ENCODE measurements around the gene MAGI2. TPM values are rescaled to one million over a fixed set of nuclear protein-coding genes. Genes with fewer than 3 reads are reported as not detected.

The MAGI2 gene
- total RNA-seq, 2 donors from 2014 or later: 10.3 to 19.2 TPM

GRCh38 chr7:78073609-78074382 is 1379.7 kb downstream of the MAGI2 start:
- no peaks in the 10 kb centered on the region for H3K9me3 Mint-ChIP-seq
- H3K4me1 Mint-ChIP-seq: peaks cover 45% of the 10 kb centered on the region
- Histone ChIP-seq H3K9me3 (ENCODE audit: control insufficient read depth, low read length) (no peaks in the 10 kb centered on the region), H3K4me3 (ENCODE audit: low read length) (no peak overlapping the region), H3K27ac (ENCODE audit: low read depth, low read length) (peak overlapping the region; percentile 51), H3K9ac (ENCODE audit: extremely low read depth, low read length, poor library complexity, severe bottlenecking) (peak overlapping the region; percentile 59), H3K27me3 (ENCODE audit: control insufficient read depth, insufficient read depth, low read length, poor library complexity, severe bottlenecking) (no peaks in the 10 kb centered on the region), H3K36me3 (ENCODE audit: control insufficient read depth, insufficient read depth, low read length) (no peaks in the 10 kb centered on the region), H3K4me1 (ENCODE audit: control insufficient read depth, insufficient read depth, low read length) (peaks cover 22% of the 10 kb centered on the region)
- H3K27ac Mint-ChIP-seq: peak overlapping the region; percentile 96
- H3K36me3 Mint-ChIP-seq (ENCODE audit: low read depth): no peaks in the 10 kb centered on the region
- H3K4me3 Mint-ChIP-seq: peak overlapping the region; percentile 39
- H3K27me3 Mint-ChIP-seq (ENCODE audit: insufficient read depth): no peaks in the 10 kb centered on the region
- TF ChIP-seq CTCF (conservative IDR thresholded peaks at IDR 0.05): no peak
- peak; percentile 84 for DNase-seq
- WGBS, 2 experiments (ENCODE audit: insufficient coverage in 1 of 2, insufficient read length in 1 of 2): 5 to 8% methylated on average over 5 to 9 of the region's 9 CpGs

GRCh38 chr7:78072201-78072590 is 1381.3 kb downstream of the MAGI2 start:
- Histone ChIP-seq H3K9ac (ENCODE audit: extremely low read depth, low read length, poor library complexity, severe bottlenecking) (no peak overlapping the region), H3K27ac (ENCODE audit: low read depth, low read length) (no peak overlapping the region), H3K27me3 (ENCODE audit: control insufficient read depth, insufficient read depth, low read length, poor library complexity, severe bottlenecking) (no peaks in the 10 kb centered on the region), H3K4me3 (ENCODE audit: low read length) (no peak overlapping the region), H3K9me3 (ENCODE audit: control insufficient read depth, low read length) (no peaks in the 10 kb centered on the region), H3K36me3 (ENCODE audit: control insufficient read depth, insufficient read depth, low read length) (no peaks in the 10 kb centered on the region), H3K4me1 (ENCODE audit: control insufficient read depth, insufficient read depth, low read length) (peaks cover 30% of the 10 kb centered on the region)
- DNase-seq: no peak
- no peak overlapping the region for H3K4me3 Mint-ChIP-seq
- H3K9me3 Mint-ChIP-seq: no peaks in the 10 kb centered on the region
- peaks cover 49% of the 10 kb centered on the region for H3K4me1 Mint-ChIP-seq
- TF ChIP-seq CTCF (conservative IDR thresholded peaks at IDR 0.05): no peak
- no peaks in the 10 kb centered on the region for H3K36me3 Mint-ChIP-seq (ENCODE audit: low read depth)
- H3K27ac Mint-ChIP-seq: no peak overlapping the region
- no peaks in the 10 kb centered on the region for H3K27me3 Mint-ChIP-seq (ENCODE audit: insufficient read depth)

- DNase-seq: no peak
- Mint-ChIP-seq H3K4me1 (peaks cover 51% of the 10 kb centered on the region), H3K27ac (peak overlapping the region; percentile 52), H3K9me3 (no peaks in the 10 kb centered on the region), H3K27me3 (ENCODE audit: insufficient read depth) (no peaks in the 10 kb centered on the region), H3K36me3 (ENCODE audit: low read depth) (no peaks in the 10 kb centered on the region), H3K4me3 (no peak overlapping the region)
- no peaks in the 10 kb centered on the region for H3K9me3 ChIP-seq (ENCODE audit: control insufficient read depth, low read length)
- peaks cover 35% of the 10 kb centered on the region for H3K4me1 ChIP-seq (ENCODE audit: control insufficient read depth, insufficient read depth, low read length)
- H3K4me3 ChIP-seq (ENCODE audit: low read length): no peak overlapping the region
- H3K27ac ChIP-seq (ENCODE audit: low read depth, low read length): no peak overlapping the region
- no peaks in the 10 kb centered on the region for H3K36me3 ChIP-seq (ENCODE audit: control insufficient read depth, insufficient read depth, low read length)
- H3K9ac ChIP-seq (ENCODE audit: extremely low read depth, low read length, poor library complexity, severe bottlenecking): no peak overlapping the region
- no peak for TF ChIP-seq CTCF (conservative IDR thresholded peaks at IDR 0.05)
- 94% methylated on average over 8 to 13 of the region's 13 CpGs for whole genome bisulfite sequencing, 2 experiments (ENCODE audit: insufficient coverage in 1 of 2, insufficient read length in 1 of 2)
- no peaks in the 10 kb centered on the region for H3K27me3 ChIP-seq (ENCODE audit: control insufficient read depth, insufficient read depth, low read length, poor library complexity, severe bottlenecking)
These were observed 1381.8 kb downstream of the MAGI2 start for GRCh38 chr7:78071491-78072200.
